Right atrium auricular region (tissue), 2 donors: ENCODE measurements around the gene MRPS15. TPM values are rescaled to one million over a fixed set of nuclear protein-coding genes. Genes with fewer than 3 reads are reported as not detected.

Source experiments
- DNase-seq: peaks from one replicate; pipeline ENCODE4 v3.0.0-alpha.2; 2019; ENCODE audit warnings: low spot score
- H3K27ac ChIP-seq, 2 donors: fragments of 200-600 bp; sonication (generic); 1 replicate in 1 of 2; 2 replicates in 1 of 2; pipeline ENCODE4 v1.5.1; 2016 to 2019
- H3K27me3 ChIP-seq, 2 donors: fragments of 200-600 bp; sonication (generic); one replicate each; pipeline versions ENCODE4 v1.5.1 to v1.6.0; 2017 to 2019
- H3K36me3 ChIP-seq: fragments of 200-600 bp; sonication (generic); one replicate; pipeline ENCODE4 v1.5.1; 2016
- H3K4me1 ChIP-seq, 2 donors: fragments of 200-600 bp; sonication (generic); one replicate each; pipeline versions ENCODE4 v1.5.1 to v1.6.0; 2017 to 2019
- H3K4me3 ChIP-seq, 2 donors: fragments of 200-600 bp; sonication (generic); 1 replicate in 1 of 2; 2 replicates in 1 of 2; pipeline ENCODE4 v1.5.1; 2017 to 2019; ENCODE audit warnings: mild to moderate bottlenecking in 1 of 2, moderate library complexity in 1 of 2
- H3K9me3 ChIP-seq, 2 donors: fragments of 200-600 bp; sonication (generic); one replicate each; pipeline ENCODE4 v1.5.1; 2019
- total RNA-seq, 2 donors: library from RNA; depleted of rRNA; stranded (reverse); fragments of >200 nt; gene quantifications; one replicate each; pipeline ENCODE4 v1.1.0, GENCODE V29; 2016
- TF ChIP-seq, protein P1 (sequence below), 2 donors: fragments of 200-600 bp; sonication (generic); IDR thresholded peaks; one replicate each; pipeline ENCODE4 v1.5.1; 2019; ENCODE audit warnings: antibody characterized with exemption in 2 of 2

Gene MRPS15
- total RNA-seq, 2 donors from 2014 or later: 81.4 to 93.4 TPM

DNA sequence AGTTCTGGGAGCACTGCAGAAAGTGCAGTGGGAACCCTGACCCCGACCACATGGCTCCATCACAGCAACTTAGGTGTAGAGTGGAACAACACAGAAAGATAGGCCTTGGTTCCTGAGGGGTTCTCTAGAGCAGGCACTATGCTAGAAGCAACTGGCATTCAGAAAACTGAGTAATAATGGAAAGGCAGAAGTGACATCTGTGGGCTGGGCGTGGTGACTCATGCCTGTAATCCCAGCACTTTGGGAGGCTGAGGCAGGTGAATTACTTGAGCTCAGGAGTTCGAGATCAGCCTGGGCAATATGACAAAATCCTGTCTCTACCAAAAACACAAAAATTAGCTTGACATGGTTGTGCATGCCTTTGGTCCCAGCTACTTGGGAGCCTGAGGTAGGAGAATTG lies 5.3 kb downstream of the MRPS15 start:
- Histone ChIP-seq H3K4me1 (peaks cover 0 to 12% of the 10 kb centered on the region in 2 donors), H3K27ac (no peak overlapping the region), H3K9me3 (no peaks in the 10 kb centered on the region), H3K27me3 (no peaks in the 10 kb centered on the region), H3K36me3 (peaks cover 63% of the 10 kb centered on the region), H3K4me3 (no peak overlapping the region)
- DNase-seq: no peak
- TF ChIP-seq, protein P1, sequence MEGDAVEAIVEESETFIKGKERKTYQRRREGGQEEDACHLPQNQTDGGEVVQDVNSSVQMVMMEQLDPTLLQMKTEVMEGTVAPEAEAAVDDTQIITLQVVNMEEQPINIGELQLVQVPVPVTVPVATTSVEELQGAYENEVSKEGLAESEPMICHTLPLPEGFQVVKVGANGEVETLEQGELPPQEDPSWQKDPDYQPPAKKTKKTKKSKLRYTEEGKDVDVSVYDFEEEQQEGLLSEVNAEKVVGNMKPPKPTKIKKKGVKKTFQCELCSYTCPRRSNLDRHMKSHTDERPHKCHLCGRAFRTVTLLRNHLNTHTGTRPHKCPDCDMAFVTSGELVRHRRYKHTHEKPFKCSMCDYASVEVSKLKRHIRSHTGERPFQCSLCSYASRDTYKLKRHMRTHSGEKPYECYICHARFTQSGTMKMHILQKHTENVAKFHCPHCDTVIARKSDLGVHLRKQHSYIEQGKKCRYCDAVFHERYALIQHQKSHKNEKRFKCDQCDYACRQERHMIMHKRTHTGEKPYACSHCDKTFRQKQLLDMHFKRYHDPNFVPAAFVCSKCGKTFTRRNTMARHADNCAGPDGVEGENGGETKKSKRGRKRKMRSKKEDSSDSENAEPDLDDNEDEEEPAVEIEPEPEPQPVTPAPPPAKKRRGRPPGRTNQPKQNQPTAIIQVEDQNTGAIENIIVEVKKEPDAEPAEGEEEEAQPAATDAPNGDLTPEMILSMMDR (IDR thresholded peaks at IDR 0.05): no peak

GRCh38 chr1:36457691-36458090 lies 6.5 kb downstream of the MRPS15 start:
- Histone ChIP-seq H3K27ac (no peak overlapping the region), H3K9me3 (no peaks in the 10 kb centered on the region), H3K4me3 (no peak overlapping the region), H3K4me1 (peaks cover 0 to 2% of the 10 kb centered on the region in 2 donors), H3K27me3 (no peaks in the 10 kb centered on the region), H3K36me3 (peaks cover 63% of the 10 kb centered on the region)
- TF ChIP-seq, protein P1 (IDR thresholded peaks at IDR 0.05): no peak
- DNase-seq: no peak

DNA sequence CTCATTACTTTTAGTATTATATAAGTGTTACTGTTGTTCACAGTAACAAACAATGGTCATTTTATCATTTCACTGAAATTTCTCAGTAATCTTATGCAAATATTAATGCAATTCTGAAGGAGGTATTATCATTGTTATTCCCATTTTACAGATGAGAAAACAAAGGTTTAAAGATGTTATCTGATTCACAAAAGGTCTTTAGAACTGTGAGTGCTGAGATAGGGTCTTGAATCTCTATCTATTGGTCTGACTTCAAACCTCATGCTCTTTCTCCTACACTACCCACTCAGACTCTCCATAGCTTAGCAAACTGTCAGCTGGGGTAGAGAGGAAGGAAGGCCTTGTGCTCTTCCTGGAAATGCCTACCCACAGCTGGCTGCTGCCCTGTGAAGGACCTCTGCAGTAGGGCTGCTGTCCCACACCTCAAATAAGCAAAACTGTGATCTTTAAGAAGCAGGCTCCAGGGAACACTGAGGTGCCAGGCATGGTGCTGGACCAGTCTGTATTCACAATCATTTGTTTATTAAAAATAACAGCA lies 7.7 kb downstream of the MRPS15 start:
- H3K27me3 ChIP-seq: no peaks in the 10 kb centered on the region
- H3K4me3 ChIP-seq: no peak overlapping the region
- TF ChIP-seq, protein P1 (IDR thresholded peaks at IDR 0.05): no peak
- H3K36me3 ChIP-seq: peaks cover 63% of the 10 kb centered on the region
- no peaks in the 10 kb centered on the region for H3K4me1 ChIP-seq
- H3K9me3 ChIP-seq: no peaks in the 10 kb centered on the region
- DNase-seq: no peak
- H3K27ac ChIP-seq: no peak overlapping the region

- Histone ChIP-seq H3K27ac (no peak overlapping the region), H3K9me3 (no peaks in the 10 kb centered on the region), H3K4me3 (no peak overlapping the region), H3K27me3 (no peaks in the 10 kb centered on the region), H3K36me3 (peaks cover 52% of the 10 kb centered on the region), H3K4me1 (peaks cover 0 to 5% of the 10 kb centered on the region in 2 donors)
- no peak for DNase-seq
- TF ChIP-seq, protein P1 (IDR thresholded peaks at IDR 0.05): no peak
These were observed 8.8 kb downstream of the MRPS15 start for GRCh38 chr1:36455386-36455785.

DNA sequence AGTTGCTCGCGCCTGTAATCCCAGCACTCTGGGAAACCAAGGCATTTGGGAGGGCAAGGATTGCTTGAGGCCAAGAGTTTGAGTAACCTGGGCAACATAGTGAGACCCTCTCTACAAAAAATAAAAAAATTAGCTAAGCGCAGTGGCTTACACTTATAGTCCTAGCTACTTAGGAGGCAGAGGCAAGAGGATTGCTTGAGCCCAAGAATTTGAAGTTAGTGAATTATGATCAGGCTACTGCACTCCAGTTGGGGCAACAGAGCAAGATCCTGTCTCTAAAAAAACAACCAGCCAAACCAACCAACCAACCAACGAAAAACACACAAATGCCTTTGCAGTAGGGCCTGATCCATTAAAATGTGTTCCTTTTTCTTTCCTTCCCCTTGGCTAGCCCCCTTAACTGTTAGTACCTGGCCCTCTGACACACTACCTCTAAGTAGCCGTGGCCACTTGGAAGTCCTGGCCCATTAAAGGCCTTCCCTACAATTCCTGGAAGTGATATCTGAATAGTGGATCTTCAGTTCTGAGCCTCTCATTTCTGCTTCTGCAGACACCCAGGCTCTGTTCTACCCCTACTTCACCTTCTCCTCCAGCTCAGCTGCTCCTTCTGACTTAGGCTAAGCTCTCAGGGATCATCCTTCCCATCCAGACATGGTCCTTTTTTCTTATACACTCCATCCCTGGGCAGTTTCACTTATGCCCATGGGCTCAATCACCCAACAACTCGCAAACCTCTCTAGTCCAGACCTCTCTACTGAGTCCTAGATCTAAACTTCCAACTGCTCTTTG lies 10.4 kb downstream of the MRPS15 start:
- Histone ChIP-seq H3K4me1 (peaks cover 0 to 9% of the 10 kb centered on the region in 2 donors), H3K27ac (no peak overlapping the region), H3K9me3 (no peaks in the 10 kb centered on the region), H3K27me3 (no peaks in the 10 kb centered on the region), H3K4me3 (no peak overlapping the region), H3K36me3 (peaks cover 39% of the 10 kb centered on the region)
- no peak for DNase-seq
- TF ChIP-seq, protein P1 (IDR thresholded peaks at IDR 0.05): no peak
